GM21390 (cell line): Measurements from ENCODE around the gene PGPEP1.

ENCODE experiments used
- ATAC-seq: cut with Tn5 transposase; IDR thresholded peaks from one replicate; pipeline ENCODE4 v1.9.1; 2021; ENCODE audit not compliant: unreplicated experiment

Gene PGPEP1

GRCh38 chr19:18340190-18340989 lies at the start of gene PGPEP1:
Gene PGPEP1 (plus strand): TSS chr19:18340598. CDS start chr19:18340682, 84 bp downstream.
- no peak for ATAC-seq

- ATAC-seq = no peak
Measured at GRCh38 chr19:18291019-18291524, 49.3 kb upstream of the PGPEP1 start.

GRCh38 chr19:18291590-18292461 lies 48.6 kb upstream of the PGPEP1 start:
- peak; percentile 42 for ATAC-seq

GRCh38 chr19:18292462-18292809 lies 48.0 kb upstream of the PGPEP1 start:
- ATAC-seq = no peak

GRCh38 chr19:18292810-18293641 lies 47.4 kb upstream of the PGPEP1 start:
- no peak for ATAC-seq

GRCh38 chr19:18293642-18294466 lies 46.5 kb upstream of the PGPEP1 start:
- ATAC-seq = no peak

GRCh38 chr19:18294467-18294864 lies 45.9 kb upstream of the PGPEP1 start:
- no peak for ATAC-seq

GRCh38 chr19:18295034-18295451 lies 45.4 kb upstream of the PGPEP1 start:
- no peak for ATAC-seq

GRCh38 chr19:18297308-18297707 lies 43.1 kb upstream of the PGPEP1 start:
- ATAC-seq = no peak

GRCh38 chr19:18298601-18299000 lies 41.8 kb upstream of the PGPEP1 start:
- no peak for ATAC-seq

GRCh38 chr19:18299654-18300053 lies 40.7 kb upstream of the PGPEP1 start:
- no peak for ATAC-seq

GRCh38 chr19:18300930-18301717 lies 39.3 kb upstream of the PGPEP1 start:
- ATAC-seq = no peak

GRCh38 chr19:18301718-18302111 lies 38.7 kb upstream of the PGPEP1 start:
- no peak for ATAC-seq

GRCh38 chr19:18304208-18304457 lies 36.3 kb upstream of the PGPEP1 start:
- no peak for ATAC-seq

- ATAC-seq = no peak
Measured at GRCh38 chr19:18304458-18305310, 35.7 kb upstream of the PGPEP1 start.

GRCh38 chr19:18306209-18306887 lies 34.0 kb upstream of the PGPEP1 start:
- no peak for ATAC-seq

GRCh38 chr19:18306888-18307260 lies 33.5 kb upstream of the PGPEP1 start:
- ATAC-seq = no peak

- ATAC-seq = no peak
Measured at GRCh38 chr19:18307271-18307681, 33.1 kb upstream of the PGPEP1 start.
